NCI-H146 (cell line): ENCODE measurements around the gene THADA.

Source experiments
- DNase-seq: peaks from one replicate; lab custom pipeline; 2025; lab: John Stamatoyannopoulos, UW

The THADA gene

GRCh38 chr2:43441195-43441594 is 154.6 kb downstream of the THADA start:
- no peak for DNase-seq

GRCh38 chr2:43438858-43439655 is 156.8 kb downstream of the THADA start:
- DNase-seq = no peak

- DNase-seq = no peak
These were observed 157.5 kb downstream of the THADA start for GRCh38 chr2:43438342-43438741.

- no peak for DNase-seq
These were observed 158.5 kb downstream of the THADA start for GRCh38 chr2:43437363-43437762.

- no peak for DNase-seq
These were observed 159.4 kb downstream of the THADA start for GRCh38 chr2:43436431-43436830.

- DNase-seq = no peak
These were observed 160.1 kb downstream of the THADA start for GRCh38 chr2:43435746-43436145.

GRCh38 chr2:43430489-43430888 is 165.3 kb downstream of the THADA start:
- DNase-seq = no peak

- no peak for DNase-seq
These were observed 166.5 kb downstream of the THADA start for GRCh38 chr2:43429369-43429768.

GRCh38 chr2:43427032-43427424 is 168.8 kb downstream of the THADA start:
- DNase-seq = no peak

- no peak for DNase-seq
These were observed 169.4 kb downstream of the THADA start for GRCh38 chr2:43426305-43427031.

- no peak for DNase-seq
These were observed 170.2 kb downstream of the THADA start for GRCh38 chr2:43425659-43426058.

GRCh38 chr2:43424262-43425207 is 171.3 kb downstream of the THADA start:
- DNase-seq = no peak

GRCh38 chr2:43423941-43424261 is 171.9 kb downstream of the THADA start:
- no peak for DNase-seq

GRCh38 chr2:43421194-43421593 is 174.6 kb downstream of the THADA start:
- no peak for DNase-seq

GRCh38 chr2:43420389-43420801 is 175.4 kb downstream of the THADA start:
- DNase-seq = no peak

GRCh38 chr2:43419876-43420275 is 176.0 kb downstream of the THADA start:
- no peak for DNase-seq

GRCh38 chr2:43419243-43419642 is 176.6 kb downstream of the THADA start:
- DNase-seq = no peak

GRCh38 chr2:43418680-43419079 is 177.2 kb downstream of the THADA start:
- DNase-seq = no peak

GRCh38 chr2:43417300-43417699 is 178.5 kb downstream of the THADA start:
- no peak for DNase-seq

- DNase-seq = no peak
These were observed 180.2 kb downstream of the THADA start for GRCh38 chr2:43415592-43415991.

GRCh38 chr2:43414586-43415135 is 181.2 kb downstream of the THADA start:
- no peak for DNase-seq

GRCh38 chr2:43414033-43414432 is 181.8 kb downstream of the THADA start:
- no peak for DNase-seq
